ENCODE data around the gene BAZ2B. TPM values are rescaled to one million over a fixed set of nuclear protein-coding genes. Genes with fewer than 3 reads are reported as not detected.

Gene BAZ2B
- polyA plus RNA-seq, 1 donor from 2014 or later = 150 TPM

DNA sequence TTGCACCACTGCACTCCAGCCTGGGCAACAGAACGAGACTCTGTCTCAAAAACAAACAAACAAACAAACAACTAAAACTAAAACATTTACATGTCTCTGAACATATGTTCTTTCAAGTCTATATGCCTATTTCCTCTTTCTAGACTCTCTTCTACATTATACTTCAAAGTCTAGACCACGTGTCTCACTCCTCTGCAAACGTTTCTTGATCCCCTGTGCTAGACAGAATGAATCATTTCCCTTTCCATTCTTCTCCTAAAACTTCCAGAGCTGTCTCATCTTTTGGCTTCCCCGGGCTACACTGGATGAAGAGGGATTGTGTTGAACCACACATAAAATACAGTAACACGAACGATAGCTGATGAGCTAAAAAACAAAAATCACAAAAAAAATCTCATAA is 67.1 kb downstream of the BAZ2B start:
- Histone ChIP-seq H4K20me1 (ENCODE audit: insufficient read depth) (no peaks in the 10 kb centered on the region), H2AFZ (ENCODE audit: low read depth, low read length) (no peak overlapping the region), H3K4me2 (ENCODE audit: low read length) (no peak overlapping the region), H3F3A (ENCODE audit: insufficient read depth, low read length, poor library complexity, severe bottlenecking) (no peaks in the 10 kb centered on the region), H3K79me2 (replicated peaks; ENCODE audit: insufficient read depth, low read length) (no peaks in the 10 kb centered on the region), H3K9ac (ENCODE audit: low read length) (no peak overlapping the region), H3K36me3 (ENCODE audit: insufficient read depth, low read length) (no peaks in the 10 kb centered on the region), H3K4me3 (ENCODE audit: low read length) (no peak overlapping the region), H3K27me3 (ENCODE audit: insufficient read depth, low read depth, low read length) (no peaks in the 10 kb centered on the region), H3K27ac (ENCODE audit: low read length) (no peak overlapping the region), H3K9me2 (ENCODE audit: insufficient read depth, low read length) (no peaks in the 10 kb centered on the region), H3K9me3 (ENCODE audit: low read length) (no peaks in the 10 kb centered on the region)
- TF ChIP-seq SMC3 (conservative IDR thresholded peaks at IDR 0.05; ENCODE audit: poor library complexity) = no peak
- TF ChIP-seq MXI1 (conservative IDR thresholded peaks at IDR 0.05; ENCODE audit: poor library complexity, severe bottlenecking) = no peak
- TF ChIP-seq, protein P1, sequence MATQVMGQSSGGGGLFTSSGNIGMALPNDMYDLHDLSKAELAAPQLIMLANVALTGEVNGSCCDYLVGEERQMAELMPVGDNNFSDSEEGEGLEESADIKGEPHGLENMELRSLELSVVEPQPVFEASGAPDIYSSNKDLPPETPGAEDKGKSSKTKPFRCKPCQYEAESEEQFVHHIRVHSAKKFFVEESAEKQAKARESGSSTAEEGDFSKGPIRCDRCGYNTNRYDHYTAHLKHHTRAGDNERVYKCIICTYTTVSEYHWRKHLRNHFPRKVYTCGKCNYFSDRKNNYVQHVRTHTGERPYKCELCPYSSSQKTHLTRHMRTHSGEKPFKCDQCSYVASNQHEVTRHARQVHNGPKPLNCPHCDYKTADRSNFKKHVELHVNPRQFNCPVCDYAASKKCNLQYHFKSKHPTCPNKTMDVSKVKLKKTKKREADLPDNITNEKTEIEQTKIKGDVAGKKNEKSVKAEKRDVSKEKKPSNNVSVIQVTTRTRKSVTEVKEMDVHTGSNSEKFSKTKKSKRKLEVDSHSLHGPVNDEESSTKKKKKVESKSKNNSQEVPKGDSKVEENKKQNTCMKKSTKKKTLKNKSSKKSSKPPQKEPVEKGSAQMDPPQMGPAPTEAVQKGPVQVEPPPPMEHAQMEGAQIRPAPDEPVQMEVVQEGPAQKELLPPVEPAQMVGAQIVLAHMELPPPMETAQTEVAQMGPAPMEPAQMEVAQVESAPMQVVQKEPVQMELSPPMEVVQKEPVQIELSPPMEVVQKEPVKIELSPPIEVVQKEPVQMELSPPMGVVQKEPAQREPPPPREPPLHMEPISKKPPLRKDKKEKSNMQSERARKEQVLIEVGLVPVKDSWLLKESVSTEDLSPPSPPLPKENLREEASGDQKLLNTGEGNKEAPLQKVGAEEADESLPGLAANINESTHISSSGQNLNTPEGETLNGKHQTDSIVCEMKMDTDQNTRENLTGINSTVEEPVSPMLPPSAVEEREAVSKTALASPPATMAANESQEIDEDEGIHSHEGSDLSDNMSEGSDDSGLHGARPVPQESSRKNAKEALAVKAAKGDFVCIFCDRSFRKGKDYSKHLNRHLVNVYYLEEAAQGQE (IDR thresholded peaks at IDR 0.05; ENCODE audit: borderline replicate concordance) = no peak
- TF ChIP-seq TAF1 (IDR thresholded peaks at IDR 0.05; ENCODE audit: low read depth) = no peak
- TF ChIP-seq EZH2 (IDR thresholded peaks at IDR 0.05; ENCODE audit: borderline replicate concordance, insufficient read depth, low read length, poor library complexity, severe bottlenecking) = no peak
- TF ChIP-seq EP300 (conservative IDR thresholded peaks at IDR 0.05; ENCODE audit: poor library complexity, severe bottlenecking) = no peak
- TF ChIP-seq RAD21 (conservative IDR thresholded peaks at IDR 0.05) = no peak
- TF ChIP-seq, protein P2, sequence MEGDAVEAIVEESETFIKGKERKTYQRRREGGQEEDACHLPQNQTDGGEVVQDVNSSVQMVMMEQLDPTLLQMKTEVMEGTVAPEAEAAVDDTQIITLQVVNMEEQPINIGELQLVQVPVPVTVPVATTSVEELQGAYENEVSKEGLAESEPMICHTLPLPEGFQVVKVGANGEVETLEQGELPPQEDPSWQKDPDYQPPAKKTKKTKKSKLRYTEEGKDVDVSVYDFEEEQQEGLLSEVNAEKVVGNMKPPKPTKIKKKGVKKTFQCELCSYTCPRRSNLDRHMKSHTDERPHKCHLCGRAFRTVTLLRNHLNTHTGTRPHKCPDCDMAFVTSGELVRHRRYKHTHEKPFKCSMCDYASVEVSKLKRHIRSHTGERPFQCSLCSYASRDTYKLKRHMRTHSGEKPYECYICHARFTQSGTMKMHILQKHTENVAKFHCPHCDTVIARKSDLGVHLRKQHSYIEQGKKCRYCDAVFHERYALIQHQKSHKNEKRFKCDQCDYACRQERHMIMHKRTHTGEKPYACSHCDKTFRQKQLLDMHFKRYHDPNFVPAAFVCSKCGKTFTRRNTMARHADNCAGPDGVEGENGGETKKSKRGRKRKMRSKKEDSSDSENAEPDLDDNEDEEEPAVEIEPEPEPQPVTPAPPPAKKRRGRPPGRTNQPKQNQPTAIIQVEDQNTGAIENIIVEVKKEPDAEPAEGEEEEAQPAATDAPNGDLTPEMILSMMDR (IDR thresholded peaks at IDR 0.05; ENCODE audit: poor library complexity, severe bottlenecking) = no peak
- no peak for TF ChIP-seq POLR2AphosphoS5 (IDR thresholded peaks at IDR 0.05)

DNA sequence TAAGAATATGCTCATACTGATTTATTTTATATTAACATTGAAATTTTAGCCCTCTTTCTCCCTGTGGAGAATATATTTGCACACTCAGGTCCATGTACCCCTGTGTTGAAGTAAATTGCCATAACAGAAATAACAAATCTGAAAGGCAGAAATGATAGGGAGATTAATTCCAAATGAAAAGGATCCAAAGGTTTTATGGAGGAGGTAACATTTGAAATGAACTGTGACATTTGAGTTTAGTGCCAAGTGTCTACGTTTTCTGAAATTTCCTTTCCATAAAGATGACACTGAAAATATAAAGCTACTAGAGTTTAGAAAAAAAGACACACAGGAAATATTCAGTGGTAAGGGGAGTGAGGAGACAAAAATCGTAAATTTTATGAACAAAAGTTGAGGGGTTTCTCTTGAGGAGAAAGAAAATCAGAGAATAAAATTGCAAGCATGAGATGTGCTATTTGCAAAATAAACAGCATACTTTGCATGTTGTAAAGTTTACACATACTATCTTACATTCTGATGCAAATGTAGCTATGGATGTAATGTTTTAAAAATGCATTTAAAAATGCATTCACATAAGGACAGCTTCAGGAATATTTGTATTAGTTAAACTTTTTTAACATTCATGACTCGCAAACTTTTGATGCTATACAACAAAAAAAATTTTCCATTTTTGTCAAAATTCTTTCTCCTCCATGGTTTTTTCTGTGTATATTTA is 69.5 kb downstream of the BAZ2B start:
- no peak overlapping the region for H3K4me3 ChIP-seq (ENCODE audit: low read length)
- no peak overlapping the region for H2AFZ ChIP-seq (ENCODE audit: low read depth, low read length)
- no peaks in the 10 kb centered on the region for H4K20me1 ChIP-seq (ENCODE audit: insufficient read depth)
- H3K4me2 ChIP-seq (ENCODE audit: low read length) = no peak overlapping the region
- H3K9ac ChIP-seq (ENCODE audit: low read length) = no peak overlapping the region
- H3K9me2 ChIP-seq (ENCODE audit: insufficient read depth, low read length) = no peaks in the 10 kb centered on the region
- TF ChIP-seq TAF1 (IDR thresholded peaks at IDR 0.05; ENCODE audit: low read depth) (no peak), POLR2AphosphoS5 (IDR thresholded peaks at IDR 0.05) (no peak), EP300 (conservative IDR thresholded peaks at IDR 0.05; ENCODE audit: poor library complexity, severe bottlenecking) (no peak)
- peaks cover 3% of the 10 kb centered on the region for H3K36me3 ChIP-seq (ENCODE audit: insufficient read depth, low read length)
- no peaks in the 10 kb centered on the region for H3K79me2 ChIP-seq (replicated peaks; ENCODE audit: insufficient read depth, low read length)
- H3K9me3 ChIP-seq (ENCODE audit: low read length) = no peaks in the 10 kb centered on the region
- H3F3A ChIP-seq (ENCODE audit: insufficient read depth, low read length, poor library complexity, severe bottlenecking) = no peaks in the 10 kb centered on the region
- H3K27ac ChIP-seq (ENCODE audit: low read length) = no peak overlapping the region
- H3K27me3 ChIP-seq (ENCODE audit: insufficient read depth, low read depth, low read length) = no peaks in the 10 kb centered on the region
